DOHH2 (cell line): ENCODE measurements around the gene RBFOX2.
"Not testable (repeated sequence)": the region's sequence is repeated elsewhere in the genome, so short reads cannot be mapped to it uniquely, and the experiment has no call there.

ENCODE experiments used
- H3F3A ChIP-seq: fragments of 200-600 bp; sonication (generic), shearing (Covaris generic); 2 replicates; pipeline ENCODE4 v1.6.0; 2016; ENCODE audit warnings: antibody characterized with exemption, mild to moderate bottlenecking; ENCODE audit not compliant: control insufficient read depth, insufficient read depth
- H3K27ac ChIP-seq: fragments of 200-600 bp; sonication (generic); 2 replicates; pipeline ENCODE4 v1.5.1; 2014; ENCODE audit warnings: low read depth, mild to moderate bottlenecking, low read length, moderate library complexity
- H3K27me3 ChIP-seq: fragments of 200-600 bp; sonication (generic); 2 replicates; pipeline ENCODE4 v1.6.1; 2014; ENCODE audit warnings: mild to moderate bottlenecking, low read length, mixed read lengths; ENCODE audit not compliant: control insufficient read depth
- H3K36me3 ChIP-seq: fragments of 200-600 bp; sonication (generic); 2 replicates; pipeline ENCODE4 v1.6.1; 2014; ENCODE audit warnings: mild to moderate bottlenecking, low read length, moderate library complexity, mixed read lengths; ENCODE audit not compliant: control insufficient read depth
- H3K4me1 ChIP-seq: fragments of 200-600 bp; sonication (generic); 2 replicates; pipeline ENCODE4 v1.6.1; 2014; ENCODE audit warnings: mild to moderate bottlenecking, low read length, mixed read lengths; ENCODE audit not compliant: control insufficient read depth
- H3K4me2 ChIP-seq: fragments of 200-600 bp; sonication (generic); 2 replicates; pipeline ENCODE4 v1.6.0; 2014; ENCODE audit warnings: mild to moderate bottlenecking, low read length, moderate library complexity
- H3K4me3 ChIP-seq: fragments of 200-600 bp; sonication (generic); 2 replicates; pipeline ENCODE4 v1.5.1; 2014; ENCODE audit warnings: mild to moderate bottlenecking, low read length, mixed read lengths
- H3K79me2 ChIP-seq: fragments of 200-600 bp; sonication (generic); 2 replicates; pipeline ENCODE4 v1.6.1; 2014; ENCODE audit warnings: mild to moderate bottlenecking, low read length, mixed read lengths; ENCODE audit not compliant: control insufficient read depth
- H3K9me2 ChIP-seq: fragments of 200-600 bp; sonication (generic); replicated peaks from 2 replicates; pipeline ENCODE4 v1.6.1; 2014; ENCODE audit warnings: mild to moderate bottlenecking, low read length, mixed read lengths; ENCODE audit not compliant: control insufficient read depth
- H3K9me3 ChIP-seq: fragments of 200-600 bp; sonication (generic); 2 replicates; pipeline ENCODE4 v1.6.1; 2014; ENCODE audit warnings: antibody characterized with exemption, low read length, mixed read lengths; ENCODE audit not compliant: control insufficient read depth, insufficient read depth
- H4K20me1 ChIP-seq: fragments of 200-600 bp; sonication (generic); 2 replicates; pipeline ENCODE4 v1.6.0; 2014; ENCODE audit warnings: low read depth, mild to moderate bottlenecking, antibody characterized with exemption, low read length, moderate library complexity; ENCODE audit not compliant: control insufficient read depth, insufficient read depth
- CTCF ChIP-seq: fragments of 200-600 bp; sonication (generic); IDR thresholded peaks from one replicate; pipeline ENCODE4 v1.5.1; 2014; ENCODE audit warnings: antibody characterized with exemption, mild to moderate bottlenecking, low read depth, low read length; ENCODE audit not compliant: poor library complexity, severe bottlenecking
- EZH2phosphoT487 ChIP-seq: fragments of 200-600 bp; sonication (generic); IDR thresholded peaks from 2 replicates; pipeline ENCODE4 v1.6.1; 2017; ENCODE audit warnings: borderline replicate concordance, mild to moderate bottlenecking, antibody characterized with exemption, low read length, moderate library complexity, mixed read lengths

The RBFOX2 gene

GRCh38 chr22:36022697-36023096 is 5.9 kb downstream of the RBFOX2 start:
- Histone ChIP-seq H3K27me3 (no peaks in the 10 kb centered on the region), H3K9me3 (no peaks in the 10 kb centered on the region), H3K9me2 (no peaks in the 10 kb centered on the region), H3K79me2 (peaks cover 94% of the 10 kb centered on the region), H3K4me3 (peak overlapping the region; percentile 48), H3K27ac (peak overlapping the region; percentile 73), H3K36me3 (peaks cover 35% of the 10 kb centered on the region), H4K20me1 (no peaks in the 10 kb centered on the region), H3K4me1 (peaks cover 85% of the 10 kb centered on the region), H3K4me2 (peak overlapping the region; percentile 62), H3F3A (peaks cover 36% of the 10 kb centered on the region)
- TF ChIP-seq CTCF (no peak), EZH2phosphoT487 (no peak)

GRCh38 chr22:36022162-36022561 is 6.5 kb downstream of the RBFOX2 start:
- H3K79me2 ChIP-seq = peaks cover 90% of the 10 kb centered on the region
- H3K27ac ChIP-seq = peak overlapping the region; percentile 73
- peaks cover 36% of the 10 kb centered on the region for H3F3A ChIP-seq
- H3K36me3 ChIP-seq = peaks cover 35% of the 10 kb centered on the region
- no peaks in the 10 kb centered on the region for H3K9me3 ChIP-seq
- H3K27me3 ChIP-seq = no peaks in the 10 kb centered on the region
- TF ChIP-seq CTCF = no peak
- no peak for TF ChIP-seq EZH2phosphoT487
- H3K9me2 ChIP-seq = no peaks in the 10 kb centered on the region
- H3K4me2 ChIP-seq = peak overlapping the region; percentile 62
- H3K4me1 ChIP-seq = peaks cover 86% of the 10 kb centered on the region
- peak overlapping the region; percentile 48 for H3K4me3 ChIP-seq
- no peaks in the 10 kb centered on the region for H4K20me1 ChIP-seq

- Histone ChIP-seq H3K9me2 (no peaks in the 10 kb centered on the region), H3K4me1 (peaks cover 86% of the 10 kb centered on the region), H3K9me3 (no peaks in the 10 kb centered on the region), H4K20me1 (no peaks in the 10 kb centered on the region), H3K27ac (peak overlapping the region; percentile 73), H3K27me3 (no peaks in the 10 kb centered on the region), H3F3A (peaks cover 36% of the 10 kb centered on the region), H3K36me3 (peaks cover 36% of the 10 kb centered on the region), H3K4me2 (peak overlapping the region; percentile 62), H3K4me3 (peak overlapping the region; percentile 48), H3K79me2 (peaks cover 90% of the 10 kb centered on the region)
- TF ChIP-seq EZH2phosphoT487 (no peak), CTCF (no peak)
These were observed 6.9 kb downstream of the RBFOX2 start for GRCh38 chr22:36021606-36022153.

- not testable (repeated sequence) for H3K9me3 ChIP-seq, H4K20me1 ChIP-seq, H3K27ac ChIP-seq, H3K4me3 ChIP-seq, H3K9me2 ChIP-seq, H3K4me2 ChIP-seq, H3K27me3 ChIP-seq
- Histone ChIP-seq H3F3A (peaks cover 36% of the 10 kb centered on the region), H3K36me3 (peaks cover 38% of the 10 kb centered on the region), H3K79me2 (peaks cover 90% of the 10 kb centered on the region), H3K4me1 (peaks cover 87% of the 10 kb centered on the region)
These were observed 7.8 kb downstream of the RBFOX2 start for GRCh38 chr22:36020865-36021264.
